CD14-positive monocyte (primary cell): ENCODE measurements around the gene FGF19. TPM values are rescaled to one million over a fixed set of nuclear protein-coding genes. Genes with fewer than 3 reads are reported as not detected.

Experiments used
- DNase-seq, 3 donors: peaks; one replicate each; pipeline ENCODE4 v3.0.0-alpha.2; 2011 to 2022
- H2AFZ ChIP-seq: 2 replicates; pipeline ENCODE4 v1.6.0; 2012; ENCODE audit warnings: mild to moderate bottlenecking, low read depth, low read length, inconsistent platforms; ENCODE audit not compliant: insufficient read depth, poor library complexity, severe bottlenecking
- H3K27ac ChIP-seq, 2 donors: 1 replicate in 1 of 2; 2 replicates in 1 of 2; pipeline ENCODE4 v1.5.1; 2012 to 2013; ENCODE audit warnings: low read length in 2 of 2, control low read depth in 1 of 2, inconsistent platforms in 1 of 2, low read depth in 1 of 2, mild to moderate bottlenecking in 1 of 2
- H3K27me3 ChIP-seq, 2 donors: one replicate each; pipeline versions ENCODE4 v1.6.0 to v1.6.1; 2011 to 2013; ENCODE audit warnings: low read length in 2 of 2; ENCODE audit not compliant: control insufficient read depth in 2 of 2, insufficient read depth in 2 of 2
- H3K36me3 ChIP-seq, 2 donors: replicated peaks in 1 of 2; 1 replicate in 1 of 2; 2 replicates in 1 of 2; pipeline versions ENCODE4 v1.5.1 to v1.6.1; 2012 to 2013; ENCODE audit warnings: low read length in 2 of 2, control low read depth in 1 of 2, inconsistent platforms in 1 of 2, mild to moderate bottlenecking in 1 of 2; ENCODE audit not compliant: insufficient read depth in 2 of 2, control insufficient read depth in 1 of 2
- H3K4me1 ChIP-seq, 2 donors: 1 replicate in 1 of 2; 2 replicates in 1 of 2; pipeline versions ENCODE4 v1.5.1 to v1.6.1; 2012 to 2013; ENCODE audit warnings: low read length in 2 of 2, control low read depth in 1 of 2, inconsistent platforms in 1 of 2, mild to moderate bottlenecking in 1 of 2, moderate library complexity in 1 of 2; ENCODE audit not compliant: insufficient read depth in 2 of 2, control insufficient read depth in 1 of 2
- H3K4me2 ChIP-seq: replicated peaks from 2 replicates; pipeline ENCODE3; 2012; ENCODE audit warnings: low read length, moderate library complexity, mild to moderate bottlenecking; ENCODE audit not compliant: poor library complexity, severe bottlenecking; ENCODE audit errors: extremely low read depth
- H3K4me3 ChIP-seq, 3 experiments: fragments of 200-600 bp in 1 of 3; sonication (generic) in 1 of 3; replicated peaks in 1 of 3; 1 replicate in 2 of 3; 2 replicates in 1 of 3; pipeline ENCODE4 v1.5.1; 2011 to 2013; ENCODE audit warnings: low read length in 3 of 3, mild to moderate bottlenecking in 3 of 3, control low read depth in 2 of 3, low read depth in 2 of 3, inconsistent platforms in 1 of 3, moderate library complexity in 1 of 3
- H3K79me2 ChIP-seq: 2 replicates; pipeline ENCODE4 v1.6.0; 2012; ENCODE audit warnings: mild to moderate bottlenecking, control low read depth, inconsistent platforms, low read length, moderate library complexity; ENCODE audit not compliant: insufficient read depth
- H3K9ac ChIP-seq: 2 replicates; pipeline ENCODE4 v1.6.0; 2017; ENCODE audit warnings: low read length, mild to moderate bottlenecking; ENCODE audit not compliant: insufficient read depth, poor library complexity, severe bottlenecking
- H3K9me3 ChIP-seq, 2 donors: replicated peaks in 1 of 2; 1 replicate in 1 of 2; 2 replicates in 1 of 2; pipeline versions ENCODE4 v1.5.1 to v1.6.1; 2012 to 2013; ENCODE audit warnings: low read length in 2 of 2, control low read depth in 1 of 2; ENCODE audit not compliant: control insufficient read depth in 1 of 2, insufficient read depth in 1 of 2
- H4K20me1 ChIP-seq: 2 replicates; pipeline ENCODE4 v1.6.0; 2012; ENCODE audit warnings: mild to moderate bottlenecking, low read length, control low read depth, moderate library complexity; ENCODE audit not compliant: insufficient read depth
- H3K27ac Mint-ChIP-seq, 7 donors: one replicate each; pipeline ENCODE4 v1.8.0; 2020; ENCODE audit warnings: mild to moderate bottlenecking in 7 of 7, mixed read lengths in 7 of 7, moderate library complexity in 6 of 7, inconsistent platforms in 2 of 7
- H3K27me3 Mint-ChIP-seq, 3 donors: one replicate each; pipeline ENCODE4 v1.8.0; 2021 to 2022; ENCODE audit warnings: low read depth in 3 of 3, mild to moderate bottlenecking in 3 of 3, mixed read lengths in 3 of 3, moderate library complexity in 3 of 3, inconsistent platforms in 1 of 3
- H3K36me3 Mint-ChIP-seq, 2 donors: one replicate each; pipeline ENCODE4 v1.8.0; 2020; ENCODE audit warnings: mixed read lengths in 2 of 2, inconsistent platforms in 1 of 2, mild to moderate bottlenecking in 1 of 2
- H3K4me1 Mint-ChIP-seq: one replicate; pipeline ENCODE4 v1.8.0; 2020; ENCODE audit warnings: mild to moderate bottlenecking, mixed read lengths
- H3K4me3 Mint-ChIP-seq, 2 donors: one replicate each; pipeline ENCODE4 v1.8.0; 2020; ENCODE audit warnings: mild to moderate bottlenecking in 2 of 2, mixed read lengths in 2 of 2, moderate library complexity in 1 of 2
- H3K9me3 Mint-ChIP-seq, 7 donors: one replicate each; pipeline ENCODE4 v1.8.0; 2020 to 2022; ENCODE audit warnings: mixed read lengths in 7 of 7, mild to moderate bottlenecking in 6 of 7, moderate library complexity in 6 of 7, inconsistent platforms in 2 of 7
- CTCF ChIP-seq: fragments of 200-600 bp; IDR thresholded peaks from one replicate; pipeline ENCODE4 v1.8.0; 2022; ENCODE audit warnings: antibody characterized with exemption, mild to moderate bottlenecking
- WGBS: methylation state at CpG from one replicate; pipeline ENCODE4 v1.1.5; 2013; ENCODE audit warnings: missing lambda C conversion rate; ENCODE audit not compliant: insufficient coverage; 5-methylcytosine and 5-hydroxymethylcytosine counted together
- intact Hi-C, 2 donors: fragments of 100-400 bp; cut with micrococcal nuclease; formaldehyde crosslinking; loops; one replicate each; pipeline versions ENCODE4 v1.15.0 to v1.15.1; 2023
- polyA plus RNA-seq, 3 donors: library from polyadenylated mRNA; depleted of rRNA in 1 of 3; unstranded in 2 of 3; stranded (reverse) in 1 of 3; fragments of 300-500 nt in 2 of 3; fragments of >200 nt in 1 of 3; fragmentation: Illumina TruSeq in 2 of 3; gene quantifications; 1 replicate in 2 of 3; 2 replicates in 1 of 3; pipeline ENCODE4 v1.2.3, GENCODE V29; 2012 to 2021

The FGF19 gene
- polyA plus RNA-seq, 3 donors: not detected

DNA sequence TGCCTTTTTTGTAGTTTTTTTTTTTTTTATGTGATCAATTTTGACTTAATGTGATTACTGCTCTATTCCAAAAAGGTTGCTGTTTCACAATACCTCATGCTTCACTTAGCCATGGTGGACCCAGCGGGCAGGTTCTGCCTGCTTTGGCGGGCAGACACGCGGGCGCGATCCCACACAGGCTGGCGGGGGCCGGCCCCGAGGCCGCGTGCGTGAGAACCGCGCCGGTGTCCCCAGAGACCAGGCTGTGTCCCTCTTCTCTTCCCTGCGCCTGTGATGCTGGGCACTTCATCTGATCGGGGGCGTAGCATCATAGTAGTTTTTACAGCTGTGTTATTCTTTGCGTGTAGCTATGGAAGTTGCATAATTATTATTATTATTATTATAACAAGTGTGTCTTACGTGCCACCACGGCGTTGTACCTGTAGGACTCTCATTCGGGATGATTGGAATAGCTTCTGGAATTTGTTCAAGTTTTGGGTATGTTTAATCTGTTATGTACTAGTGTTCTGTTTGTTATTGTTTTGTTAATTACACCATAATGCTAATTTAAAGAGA lies 50.3 kb downstream of the FGF19 start:
- intact Hi-C loops: no loop called here
- Histone ChIP-seq H2AFZ (no peak overlapping the region), H4K20me1 (no peaks in the 10 kb centered on the region), H3K27me3 (no peaks in the 10 kb centered on the region), H3K79me2 (no peaks in the 10 kb centered on the region), H3K4me2 (no peak overlapping the region), H3K36me3 (no peaks in the 10 kb centered on the region), H3K27ac (no peak overlapping the region), H3K4me3 (no peak overlapping the region), H3K4me1 (no peaks in the 10 kb centered on the region), H3K9me3 (no peaks in the 10 kb centered on the region), H3K9ac (no peak overlapping the region)
- no peaks in the 10 kb centered on the region for H3K9me3 Mint-ChIP-seq
- H3K4me1 Mint-ChIP-seq: no peaks in the 10 kb centered on the region
- no peak for TF ChIP-seq CTCF
- peaks cover 0 to 6% (median 5%) of the 10 kb centered on the region in 3 donors for H3K27me3 Mint-ChIP-seq
- DNase-seq: no peak
- 98% methylated on average over 15 of the region's 23 CpGs for WGBS
- H3K4me3 Mint-ChIP-seq: no peak overlapping the region
- no peaks in the 10 kb centered on the region for H3K36me3 Mint-ChIP-seq
- no peak overlapping the region for H3K27ac Mint-ChIP-seq

DNA sequence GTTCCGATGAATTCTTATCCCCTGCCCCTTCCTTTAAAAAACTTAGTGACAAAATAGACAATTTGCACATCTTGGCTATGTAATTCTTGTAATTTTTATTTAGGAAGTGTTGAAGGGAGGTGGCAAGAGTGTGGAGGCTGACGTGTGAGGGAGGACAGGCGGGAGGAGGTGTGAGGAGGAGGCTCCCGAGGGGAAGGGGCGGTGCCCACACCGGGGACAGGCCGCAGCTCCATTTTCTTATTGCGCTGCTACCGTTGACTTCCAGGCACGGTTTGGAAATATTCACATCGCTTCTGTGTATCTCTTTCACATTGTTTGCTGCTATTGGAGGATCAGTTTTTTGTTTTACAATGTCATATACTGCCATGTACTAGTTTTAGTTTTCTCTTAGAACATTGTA lies 50.8 kb downstream of the FGF19 start:
- Mint-ChIP-seq H3K27me3 (peaks cover 0 to 6% (median 5%) of the 10 kb centered on the region in 3 donors), H3K27ac (no peak overlapping the region), H3K36me3 (no peaks in the 10 kb centered on the region), H3K4me3 (no peak overlapping the region), H3K9me3 (no peaks in the 10 kb centered on the region), H3K4me1 (no peaks in the 10 kb centered on the region)
- Histone ChIP-seq H4K20me1 (no peaks in the 10 kb centered on the region), H3K36me3 (no peaks in the 10 kb centered on the region), H3K4me1 (no peaks in the 10 kb centered on the region), H3K9me3 (no peaks in the 10 kb centered on the region), H3K4me2 (no peak overlapping the region), H3K4me3 (no peak overlapping the region), H3K27me3 (no peaks in the 10 kb centered on the region), H2AFZ (no peak overlapping the region), H3K79me2 (no peaks in the 10 kb centered on the region), H3K27ac (no peak overlapping the region), H3K9ac (no peak overlapping the region)
- TF ChIP-seq CTCF: no peak
- 68% methylated on average over 5 of the region's 11 CpGs for WGBS
- no peak for DNase-seq
- intact Hi-C loops: no loop called here
